Lower lobe of right lung (tissue), 2 donors: ENCODE data around the gene NOC3L. TPM values are rescaled to one million over a fixed set of nuclear protein-coding genes. Genes with fewer than 3 reads are reported as not detected.

Source experiments
- ATAC-seq, 2 donors: fragments of 200-7000 bp; cut with Tn5 transposase; one replicate each; pipeline ENCODE4 v1.9.1; 2020 to 2022; ENCODE audit warnings: mild to moderate bottlenecking in 2 of 2, moderate library complexity in 2 of 2
- DNase-seq: peaks from one replicate; pipeline ENCODE4 v3.0.0-alpha.2; 2020
- H3K27ac ChIP-seq: fragments of 200-600 bp; one replicate; pipeline ENCODE4 v1.8.0; 2022
- H3K27me3 ChIP-seq: fragments of 200-600 bp; one replicate; pipeline ENCODE4 v1.8.0; 2022; ENCODE audit warnings: low read depth
- H3K36me3 ChIP-seq: fragments of 200-600 bp; one replicate; pipeline ENCODE4 v1.8.0; 2022; ENCODE audit warnings: mild to moderate bottlenecking
- H3K4me1 ChIP-seq: fragments of 200-600 bp; one replicate; pipeline ENCODE4 v1.8.0; 2022
- H3K4me3 ChIP-seq: fragments of 200-600 bp; one replicate; pipeline ENCODE4 v1.8.0; 2022; ENCODE audit warnings: mild to moderate bottlenecking
- H3K9me3 ChIP-seq: fragments of 200-600 bp; one replicate; pipeline ENCODE4 v1.8.0; 2022
- intact Hi-C: fragments of 100-400 bp; cut with DNase I; formaldehyde crosslinking; loops from one replicate; pipeline ENCODE4 v1.11.0; 2022
- total RNA-seq: library from RNA; stranded (reverse); fragmentation: NEBNext Ultra II Directional; extraction: Animal tissue kit (Norgen Biotek cat#: 25700); gene quantifications from one replicate; pipeline ENCODE4 v1.2.1, GENCODE V29; 2021
- TF ChIP-seq, protein P1 (sequence below): fragments of 200-600 bp; IDR thresholded peaks from one replicate; pipeline ENCODE4 v1.8.0; 2022; ENCODE audit warnings: antibody characterized with exemption, mild to moderate bottlenecking
- donor health status: DM: no; HTN: yes; CAD: no; lungs with severe emphysema.

The NOC3L gene
- total RNA-seq, 1 donor from 2014 or later, result 13.9 TPM

DNA sequence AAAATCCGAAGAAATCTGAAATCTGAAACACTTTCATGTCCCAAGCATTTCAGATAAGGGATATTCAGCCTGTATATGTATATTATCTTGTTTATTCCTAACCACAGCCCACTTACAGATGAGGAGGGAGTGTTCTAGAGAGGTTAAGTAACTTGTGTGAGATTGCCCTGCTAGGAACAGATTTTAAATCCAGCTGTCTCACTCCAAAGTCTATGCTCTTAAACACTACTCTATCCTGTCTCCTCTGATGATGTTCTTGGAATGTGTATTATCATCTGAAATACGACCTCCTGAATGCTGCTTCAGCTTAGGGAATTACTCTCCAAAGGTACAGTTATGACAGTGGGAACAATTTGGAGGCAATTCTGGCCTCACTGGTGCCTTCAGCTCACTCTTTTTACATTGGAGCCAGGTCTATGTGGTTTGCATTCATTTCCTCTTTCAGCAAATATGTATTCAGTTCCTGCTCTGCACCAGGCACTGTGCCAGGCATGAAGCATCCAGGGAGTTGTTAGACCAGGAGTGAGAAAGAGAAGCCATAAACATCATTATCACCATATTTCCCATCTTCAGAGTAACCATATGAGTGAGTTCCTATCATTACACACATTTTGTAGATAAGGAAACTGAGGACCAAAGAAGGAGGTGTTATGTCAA lies 70.2 kb downstream of the NOC3L start:
- TF ChIP-seq, protein P1, sequence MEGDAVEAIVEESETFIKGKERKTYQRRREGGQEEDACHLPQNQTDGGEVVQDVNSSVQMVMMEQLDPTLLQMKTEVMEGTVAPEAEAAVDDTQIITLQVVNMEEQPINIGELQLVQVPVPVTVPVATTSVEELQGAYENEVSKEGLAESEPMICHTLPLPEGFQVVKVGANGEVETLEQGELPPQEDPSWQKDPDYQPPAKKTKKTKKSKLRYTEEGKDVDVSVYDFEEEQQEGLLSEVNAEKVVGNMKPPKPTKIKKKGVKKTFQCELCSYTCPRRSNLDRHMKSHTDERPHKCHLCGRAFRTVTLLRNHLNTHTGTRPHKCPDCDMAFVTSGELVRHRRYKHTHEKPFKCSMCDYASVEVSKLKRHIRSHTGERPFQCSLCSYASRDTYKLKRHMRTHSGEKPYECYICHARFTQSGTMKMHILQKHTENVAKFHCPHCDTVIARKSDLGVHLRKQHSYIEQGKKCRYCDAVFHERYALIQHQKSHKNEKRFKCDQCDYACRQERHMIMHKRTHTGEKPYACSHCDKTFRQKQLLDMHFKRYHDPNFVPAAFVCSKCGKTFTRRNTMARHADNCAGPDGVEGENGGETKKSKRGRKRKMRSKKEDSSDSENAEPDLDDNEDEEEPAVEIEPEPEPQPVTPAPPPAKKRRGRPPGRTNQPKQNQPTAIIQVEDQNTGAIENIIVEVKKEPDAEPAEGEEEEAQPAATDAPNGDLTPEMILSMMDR, result no peak
- no peak for ATAC-seq
- H3K27ac ChIP-seq, result no peak overlapping the region
- no peak overlapping the region for H3K4me3 ChIP-seq
- no peaks in the 10 kb centered on the region for H3K36me3 ChIP-seq
- no peaks in the 10 kb centered on the region for H3K27me3 ChIP-seq
- no peak for DNase-seq
- no peaks in the 10 kb centered on the region for H3K9me3 ChIP-seq
- H3K4me1 ChIP-seq, result peaks cover 9% of the 10 kb centered on the region
- intact Hi-C loops, result no loop called here

GRCh38 chr10:94288361-94289101 lies 74.2 kb downstream of the NOC3L start:
- no peak for ATAC-seq
- no peak for DNase-seq
- intact Hi-C loops, result no loop called here
- Histone ChIP-seq H3K4me3 (no peak overlapping the region), H3K27ac (no peak overlapping the region), H3K9me3 (no peaks in the 10 kb centered on the region), H3K27me3 (no peaks in the 10 kb centered on the region), H3K4me1 (peaks cover 9% of the 10 kb centered on the region), H3K36me3 (no peaks in the 10 kb centered on the region)
- TF ChIP-seq, protein P1, result no peak

GRCh38 chr10:94287336-94287735 lies 75.4 kb downstream of the NOC3L start:
- ATAC-seq (no peak), DNase-seq (no peak)

DNA sequence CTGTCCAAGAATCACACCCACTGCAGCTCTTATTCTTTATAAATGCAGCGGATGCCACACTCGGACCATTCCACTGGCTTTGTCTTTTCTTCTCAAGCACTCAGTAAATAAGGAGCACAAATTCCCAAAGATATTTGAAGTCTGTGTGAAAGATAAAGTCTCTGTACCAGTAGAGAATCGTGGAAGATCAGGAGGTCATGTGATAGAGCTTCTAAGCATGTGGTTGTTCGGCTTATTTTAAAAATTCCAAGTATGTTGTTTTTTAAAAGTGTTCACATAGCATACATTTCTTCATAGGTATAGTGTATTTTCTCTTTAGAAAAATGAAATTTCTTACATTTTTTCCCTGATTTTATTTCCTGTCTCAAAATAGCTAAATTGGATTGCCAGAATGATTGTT lies 75.8 kb downstream of the NOC3L start:
- Histone ChIP-seq H3K4me3 (no peak overlapping the region), H3K4me1 (no peaks in the 10 kb centered on the region), H3K27ac (no peak overlapping the region), H3K36me3 (no peaks in the 10 kb centered on the region), H3K9me3 (no peaks in the 10 kb centered on the region), H3K27me3 (no peaks in the 10 kb centered on the region)
- DNase-seq, result no peak
- no peak for ATAC-seq
- intact Hi-C loops, result no loop called here
- TF ChIP-seq, protein P1, result no peak

More at GRCh38 chr10:94287336-94287735, 75.4 kb downstream of the NOC3L start:
- Histone ChIP-seq H3K27me3 (no peaks in the 10 kb centered on the region), H3K4me1 (peaks cover 1% of the 10 kb centered on the region), H3K27ac (no peak overlapping the region), H3K36me3 (no peaks in the 10 kb centered on the region), H3K9me3 (no peaks in the 10 kb centered on the region), H3K4me3 (no peak overlapping the region)
- intact Hi-C loops, result no loop called here
- TF ChIP-seq, protein P1, result no peak

DNA sequence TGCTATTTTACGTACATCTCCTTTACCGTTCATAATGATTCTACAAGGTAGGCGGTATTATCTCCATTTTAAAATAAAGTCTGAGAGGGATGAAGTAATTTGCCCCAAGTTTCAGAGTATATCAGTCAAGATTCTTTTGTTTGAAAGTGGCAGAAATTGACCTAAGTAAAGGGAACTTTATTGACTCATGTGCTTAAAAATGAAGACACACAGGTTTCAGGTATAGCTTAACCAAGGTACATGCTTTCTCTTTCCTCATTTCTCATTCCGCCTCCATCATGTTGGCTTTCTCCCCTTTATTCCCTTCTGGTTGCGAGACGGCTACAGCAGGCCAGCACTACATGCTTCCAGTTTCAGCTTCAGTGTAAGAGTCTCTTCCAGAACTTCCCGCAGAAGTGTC lies 77.5 kb downstream of the NOC3L start:
- Histone ChIP-seq H3K27ac (no peak overlapping the region), H3K4me3 (no peak overlapping the region), H3K9me3 (no peaks in the 10 kb centered on the region), H3K4me1 (no peaks in the 10 kb centered on the region), H3K36me3 (no peaks in the 10 kb centered on the region), H3K27me3 (no peaks in the 10 kb centered on the region)
- intact Hi-C loops, result no loop called here
- TF ChIP-seq, protein P1, result no peak
- no peak for DNase-seq
- no peak for ATAC-seq

Other genes starting within 250 kb of the NOC3L start
- gene TBC1D12, start 39.6 kb upstream of the NOC3L start, total RNA-seq, result 12.5 TPM
- gene HELLS, start 182.8 kb upstream of the NOC3L start, total RNA-seq, result 2.7 TPM